OCI-LY3 (cell line): Measurements from ENCODE around the gene SRCIN1.

Experiments
- EZH2phosphoT487 ChIP-seq: fragments of 200-600 bp; shearing (Covaris generic); IDR thresholded peaks from 2 replicates; pipeline ENCODE4 v1.6.1; 2018; ENCODE audit warnings: antibody characterized with exemption, mixed run types, low read depth
- TF ChIP-seq, protein P1 (sequence below): fragments of 200-600, 300-600 bp; sonication (generic); IDR thresholded peaks from 2 replicates; pipeline ENCODE4 v1.5.1; 2014; ENCODE audit warnings: antibody characterized with exemption, low read length, low read depth

DNA sequence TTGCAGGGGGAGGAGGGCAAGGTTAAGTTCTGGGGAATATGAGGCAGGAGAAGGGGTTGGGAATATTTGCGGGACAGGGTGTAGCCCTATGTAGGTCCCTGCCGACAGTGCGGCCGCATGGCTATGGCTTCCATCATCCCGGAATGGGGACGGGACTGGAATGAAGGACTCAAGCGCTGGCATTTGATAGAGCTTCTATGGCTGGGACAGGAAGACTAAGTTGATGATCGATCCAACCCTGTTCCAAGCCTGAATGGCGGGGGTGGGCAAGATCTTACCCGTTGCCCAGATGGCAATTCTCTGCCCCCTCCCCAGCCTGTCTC is 47.1 kb downstream of the SRCIN1 start:
- TF ChIP-seq, protein P1, sequence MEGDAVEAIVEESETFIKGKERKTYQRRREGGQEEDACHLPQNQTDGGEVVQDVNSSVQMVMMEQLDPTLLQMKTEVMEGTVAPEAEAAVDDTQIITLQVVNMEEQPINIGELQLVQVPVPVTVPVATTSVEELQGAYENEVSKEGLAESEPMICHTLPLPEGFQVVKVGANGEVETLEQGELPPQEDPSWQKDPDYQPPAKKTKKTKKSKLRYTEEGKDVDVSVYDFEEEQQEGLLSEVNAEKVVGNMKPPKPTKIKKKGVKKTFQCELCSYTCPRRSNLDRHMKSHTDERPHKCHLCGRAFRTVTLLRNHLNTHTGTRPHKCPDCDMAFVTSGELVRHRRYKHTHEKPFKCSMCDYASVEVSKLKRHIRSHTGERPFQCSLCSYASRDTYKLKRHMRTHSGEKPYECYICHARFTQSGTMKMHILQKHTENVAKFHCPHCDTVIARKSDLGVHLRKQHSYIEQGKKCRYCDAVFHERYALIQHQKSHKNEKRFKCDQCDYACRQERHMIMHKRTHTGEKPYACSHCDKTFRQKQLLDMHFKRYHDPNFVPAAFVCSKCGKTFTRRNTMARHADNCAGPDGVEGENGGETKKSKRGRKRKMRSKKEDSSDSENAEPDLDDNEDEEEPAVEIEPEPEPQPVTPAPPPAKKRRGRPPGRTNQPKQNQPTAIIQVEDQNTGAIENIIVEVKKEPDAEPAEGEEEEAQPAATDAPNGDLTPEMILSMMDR, result no peak
- no peak for TF ChIP-seq EZH2phosphoT487
